HTERT RPE-1 (cell line): Measurements from ENCODE around the gene HLA-DRB1.
"Not testable (repeated sequence)": the region's sequence is repeated elsewhere in the genome, so short reads cannot be mapped to it uniquely, and the experiment has no call there.

Experiments used
- in situ Hi-C: fragments of 300-500 bp; cut with MboI; formaldehyde crosslinking; loops from 4 replicates; pipeline ENCODE4 v1.14.3; 2020; ENCODE audit warnings: low sequenced_read_pairs

The HLA-DRB1 gene

GRCh38 chr6:32609731-32610640 is 20.3 kb upstream of the HLA-DRB1 start:
- in situ Hi-C loops = no loop called here

GRCh38 chr6:32609391-32609730 is 19.7 kb upstream of the HLA-DRB1 start:
- in situ Hi-C loops = no loop called here

GRCh38 chr6:32608362-32608761 is 18.7 kb upstream of the HLA-DRB1 start:
- in situ Hi-C loops = no loop called here

- in situ Hi-C loops = no loop called here
Observed at GRCh38 chr6:32607988-32608298, 18.3 kb upstream of the HLA-DRB1 start.

GRCh38 chr6:32607263-32607987 is 17.8 kb upstream of the HLA-DRB1 start:
- in situ Hi-C loops = no loop called here

GRCh38 chr6:32604434-32604877 is 14.8 kb upstream of the HLA-DRB1 start:
- in situ Hi-C loops = no loop called here

- in situ Hi-C loops = no loop called here
Observed at GRCh38 chr6:32603888-32604287, 14.2 kb upstream of the HLA-DRB1 start.

- in situ Hi-C loops = no loop called here
Observed at GRCh38 chr6:32603222-32603621, 13.6 kb upstream of the HLA-DRB1 start.

GRCh38 chr6:32602383-32602782 is 12.7 kb upstream of the HLA-DRB1 start:
- in situ Hi-C loops = no loop called here

GRCh38 chr6:32597024-32597423 is 7.4 kb upstream of the HLA-DRB1 start:
- in situ Hi-C loops = no loop called here

GRCh38 chr6:32590713-32591112 is 1.1 kb upstream of the HLA-DRB1 start:
- in situ Hi-C loops = not testable (repeated sequence)

- in situ Hi-C loops = no loop called here
Observed at GRCh38 chr6:32588156-32588555, 1.5 kb downstream of the HLA-DRB1 start.

GRCh38 chr6:32583527-32583898 is 6.1 kb downstream of the HLA-DRB1 start:
- in situ Hi-C loops = no loop called here

- in situ Hi-C loops = no loop called here
Observed at GRCh38 chr6:32581315-32582095, 8.1 kb downstream of the HLA-DRB1 start.

GRCh38 chr6:32580593-32580992 is 9.1 kb downstream of the HLA-DRB1 start:
- in situ Hi-C loops = no loop called here

GRCh38 chr6:32578962-32579361 is 10.7 kb downstream of the HLA-DRB1 start:
- in situ Hi-C loops = no loop called here

GRCh38 chr6:32577493-32577892 is 12.2 kb downstream of the HLA-DRB1 start:
- in situ Hi-C loops = not testable (repeated sequence)

GRCh38 chr6:32576250-32576649 is 13.4 kb downstream of the HLA-DRB1 start:
- in situ Hi-C loops = no loop called here

GRCh38 chr6:32570363-32570905 is 19.2 kb downstream of the HLA-DRB1 start:
- in situ Hi-C loops = no loop called here

GRCh38 chr6:32568561-32568960 is 21.1 kb downstream of the HLA-DRB1 start:
- in situ Hi-C loops = no loop called here

- in situ Hi-C loops = no loop called here
Observed at GRCh38 chr6:32566957-32567356, 22.7 kb downstream of the HLA-DRB1 start.
